ENCODE results near the gene TNIP2. TPM values are rescaled to one million over a fixed set of nuclear protein-coding genes. Genes with fewer than 3 reads are reported as not detected.
A peak's percentile ranks its signal among the peaks of the same experiment; 100 is the strongest.

The TNIP2 gene
- total and polyA plus RNA-seq, 2 of the 13 experiments (the other 11 are each of a cell fraction or from before 2014, with no cell fraction given) = 25.6 to 38.0 TPM

- no peak for TF ChIP-seq JUNB (CRISPR knock-in tag; IDR thresholded peaks at IDR 0.05; ENCODE audit: borderline replicate concordance)
- no peak for TF ChIP-seq ZBTB14 (CRISPR knock-in tag; IDR thresholded peaks at IDR 0.05)
- no peak for TF ChIP-seq SMYD3 (CRISPR knock-in tag; IDR thresholded peaks at IDR 0.05)
- no peak for TF ChIP-seq ZNF34 (CRISPR knock-in tag; IDR thresholded peaks at IDR 0.05; ENCODE audit: borderline replicate concordance)
- TF ChIP-seq PITX1 (CRISPR knock-in tag; IDR thresholded peaks at IDR 0.05) = peak; percentile 20; the same call in 1 of the 2 replicates
- TF ChIP-seq CREM (IDR thresholded peaks at IDR 0.05) = no peak
- TF ChIP-seq CREM (CRISPR knock-in tag; IDR thresholded peaks at IDR 0.05) = no peak
- TF ChIP-seq ZSCAN31 (CRISPR knock-in tag; IDR thresholded peaks at IDR 0.05; ENCODE audit: low read depth) = peak; percentile 9; the same call in 1 of the 2 replicates
- TF ChIP-seq HBP1 (CRISPR knock-in tag; IDR thresholded peaks at IDR 0.05; ENCODE audit: low read depth) = no peak
- 0 out of 2 replicates have a peak, but pooled peaks have one; percentile 18 for TF ChIP-seq ZMYM3 (CRISPR knock-in tag; IDR thresholded peaks at IDR 0.05)
- TF ChIP-seq ZNF558 (CRISPR knock-in tag; IDR thresholded peaks at IDR 0.05; ENCODE audit: borderline replicate concordance) = no peak
- TF ChIP-seq TRAFD1 (CRISPR knock-in tag; IDR thresholded peaks at IDR 0.05; ENCODE audit: borderline replicate concordance) = no peak
- TF ChIP-seq NFATC3 (CRISPR knock-in tag; IDR thresholded peaks at IDR 0.05) = no peak
- 0 out of 2 replicates have a peak, but pooled peaks have one; percentile 25 for TF ChIP-seq HNRNPL (IDR thresholded peaks at IDR 0.05; ENCODE audit: low read depth, low read length)
- TF ChIP-seq AGO1 (IDR thresholded peaks at IDR 0.05; ENCODE audit: low read depth, low read length, poor library complexity, severe bottlenecking) = peak; percentile 35
- TF ChIP-seq PHF21A (CRISPR knock-in tag; IDR thresholded peaks at IDR 0.05) = peak; percentile 61
- no peak for TF ChIP-seq ZNF256 (CRISPR knock-in tag; conservative IDR thresholded peaks at IDR 0.05)
- no peak for TF ChIP-seq MAF1 (CRISPR knock-in tag; IDR thresholded peaks at IDR 0.05; ENCODE audit: borderline replicate concordance)
- TF ChIP-seq RXRB (CRISPR knock-in tag; IDR thresholded peaks at IDR 0.05; ENCODE audit: borderline replicate concordance) = peak; percentile 28; the same call in 1 of the 2 replicates
- peak; percentile 82 for TF ChIP-seq ELF3 (CRISPR knock-in tag; IDR thresholded peaks at IDR 0.05)
- no peak for TF ChIP-seq ZFP90 (CRISPR knock-in tag; IDR thresholded peaks at IDR 0.05; ENCODE audit: borderline replicate concordance)
- TF ChIP-seq ZNF431 (CRISPR knock-in tag; IDR thresholded peaks at IDR 0.05; ENCODE audit: borderline replicate concordance, low read depth) = 0 out of 2 replicates have a peak, but pooled peaks have one; percentile 43
- peak; percentile 66 for TF ChIP-seq HDAC1 (CRISPR knock-in tag; IDR thresholded peaks at IDR 0.05)
- TF ChIP-seq RARA (CRISPR knock-in tag; IDR thresholded peaks at IDR 0.05) = peak; percentile 59
- no peak for TF ChIP-seq SOX5 (CRISPR knock-in tag; IDR thresholded peaks at IDR 0.05; ENCODE audit: borderline replicate concordance)
- no peak for TF ChIP-seq ZNF724P (CRISPR knock-in tag; IDR thresholded peaks at IDR 0.05; ENCODE audit: borderline replicate concordance)
- TF ChIP-seq HCFC1 (IDR thresholded peaks at IDR 0.05; ENCODE audit: low read depth, low read length) = no peak
Measured at GRCh38 chr4:2791518-2792395, 35.6 kb upstream of the TNIP2 start (continued).
